ENCODE measurements around the gene SPEM2.

SPEM2 gene

DNA sequence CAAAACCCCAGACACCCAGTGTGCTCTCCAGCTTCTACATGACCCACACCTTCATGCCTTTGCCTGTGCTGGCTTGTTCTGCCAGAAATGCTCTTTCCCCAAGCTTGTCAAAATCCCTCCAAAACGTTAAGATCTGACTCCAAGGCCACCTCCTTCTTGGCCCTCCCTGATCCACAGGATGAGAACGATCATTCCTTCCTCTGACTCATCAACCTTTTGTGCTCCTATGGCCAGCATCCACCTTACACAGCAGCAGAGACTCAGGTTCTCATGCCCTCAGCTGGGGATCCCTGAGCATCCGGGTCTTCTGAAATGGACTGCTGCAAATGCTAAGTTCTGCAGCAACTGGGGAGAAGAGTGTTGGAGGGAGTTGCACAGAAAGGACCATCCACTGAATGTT, 51.1 kb downstream of the SPEM2 start:
- peaks cover 61 to 74% (median 70%) of the 10 kb centered on the region in 10 experiments for H3K4me1 ChIP-seq
- H3K36me3 ChIP-seq: peaks cover 0 to 19% (median 7%) of the 10 kb centered on the region in 11 experiments; a peak in 7 of 22 replicates
- no peak overlapping the region; a peak in 1 of 20 replicates for H3K4me3 ChIP-seq
- H3K9me3 ChIP-seq (replicated peaks in 1 of 11): no peaks in the 10 kb centered on the region
- peak overlapping the region in 4 of 11 experiments; percentile 3 to 99 (median 50); a peak in 3 of 22 replicates for H3K9ac ChIP-seq
- H3K27ac ChIP-seq: peak overlapping the region in 5 of 11 experiments; percentile 10 to 25 (median 14); a peak in 4 of 22 replicates
- H4K20me1 ChIP-seq: peaks cover 31 to 70% (median 53%) of the 10 kb centered on the region in 11 experiments; a peak in 20 of 22 replicates
- H3K27me3 ChIP-seq: no peaks in the 10 kb centered on the region
- TF ChIP-seq Cebpa-rat (IDR thresholded peaks at IDR 0.05): no peak
- H3K4me2 ChIP-seq: peak overlapping the region; percentile 88 to 96 (median 95); a peak in 21 of 22 replicates

- Histone ChIP-seq H3K9ac (peak overlapping the region in 8 of 11 experiments; percentile 91 to 99 (median 95); a peak in 7 of 22 replicates), H3K27me3 (no peaks in the 10 kb centered on the region), H3K36me3 (peaks cover 0 to 19% (median 7%) of the 10 kb centered on the region in 11 experiments; a peak in 7 of 22 replicates), H3K9me3 (replicated peaks in 1 of 11) (no peaks in the 10 kb centered on the region), H3K4me3 (peak overlapping the region in 3 of 10 experiments; percentile 94 to 97 (median 96); a peak in 6 of 20 replicates), H3K4me2 (peak overlapping the region; percentile 88 to 96 (median 95)), H4K20me1 (peaks cover 31 to 65% (median 48%) of the 10 kb centered on the region in 11 experiments; a peak in 19 of 22 replicates), H3K27ac (peak overlapping the region in 2 of 11 experiments; percentile 40 to 93; a peak in 2 of 22 replicates), H3K4me1 (peaks cover 61 to 74% (median 70%) of the 10 kb centered on the region in 10 experiments)
- TF ChIP-seq Cebpa-rat (IDR thresholded peaks at IDR 0.05): no peak
Observed at GRCh38 chr17:7476951-7477350, 51.5 kb downstream of the SPEM2 start.
